Measurements from ENCODE around the gene IFNAR1.
A peak's percentile ranks its signal among the peaks of the same experiment; 100 is the strongest.

Gene IFNAR1

DNA sequence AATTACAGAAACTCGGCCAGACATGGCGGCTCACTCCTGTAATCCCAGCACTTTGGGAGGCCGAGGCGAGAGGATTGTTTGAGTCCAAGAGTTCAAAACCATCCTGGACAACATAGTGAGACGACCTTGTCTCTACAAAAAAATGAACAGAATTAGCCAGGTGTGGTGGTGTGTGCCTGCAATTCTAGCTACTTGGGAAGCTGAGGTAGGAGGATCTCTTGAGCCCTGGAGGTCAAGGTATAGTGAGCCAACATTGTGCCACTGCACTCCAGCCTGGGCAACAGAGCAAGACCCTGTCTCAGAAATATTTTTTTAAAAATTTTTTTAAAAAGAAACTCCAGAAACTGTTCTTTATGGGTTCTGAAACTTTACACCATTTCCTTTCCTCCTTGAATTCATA is 40.1 kb downstream of the IFNAR1 start:
- no peak overlapping the region for H2AFZ ChIP-seq (ENCODE audit: low read length)
- no peak overlapping the region for H3K4me2 ChIP-seq (ENCODE audit: low read length)
- peaks cover 12% of the 10 kb centered on the region for H3K9me3 ChIP-seq (ENCODE audit: low read length)
- peaks cover 49% of the 10 kb centered on the region for H3K4me1 ChIP-seq (ENCODE audit: insufficient read depth, low read length, severe bottlenecking)
- H3K27ac ChIP-seq (ENCODE audit: low read depth, low read length, poor library complexity, severe bottlenecking), result peak overlapping the region; percentile 83
- H3K79me2 ChIP-seq (ENCODE audit: insufficient read depth, low read length), result no peaks in the 10 kb centered on the region
- H3K9ac ChIP-seq (ENCODE audit: low read length), result no peak overlapping the region; the same call in 1 of the 2 replicates
- H4K20me1 ChIP-seq (ENCODE audit: insufficient read depth, low read length), result no peaks in the 10 kb centered on the region
- no peaks in the 10 kb centered on the region for H3K27me3 ChIP-seq (ENCODE audit: insufficient read depth, low read length)
- H3K4me3 ChIP-seq (ENCODE audit: low read depth, low read length, poor library complexity, severe bottlenecking), result no peak overlapping the region
- H3K9me2 ChIP-seq (ENCODE audit: low read depth, low read length), result no peaks in the 10 kb centered on the region
- H3K36me3 ChIP-seq (ENCODE audit: insufficient read depth, low read length), result no peaks in the 10 kb centered on the region
- H3F3A ChIP-seq (ENCODE audit: insufficient read depth, low read length), result 0 out of 2 replicates have a peak, but pooled peaks cover 4% of the 10 kb centered on the region
- no peak for TF ChIP-seq EZH2 (IDR thresholded peaks at IDR 0.05; ENCODE audit: borderline replicate concordance, low read length)
- TF ChIP-seq, protein P1, sequence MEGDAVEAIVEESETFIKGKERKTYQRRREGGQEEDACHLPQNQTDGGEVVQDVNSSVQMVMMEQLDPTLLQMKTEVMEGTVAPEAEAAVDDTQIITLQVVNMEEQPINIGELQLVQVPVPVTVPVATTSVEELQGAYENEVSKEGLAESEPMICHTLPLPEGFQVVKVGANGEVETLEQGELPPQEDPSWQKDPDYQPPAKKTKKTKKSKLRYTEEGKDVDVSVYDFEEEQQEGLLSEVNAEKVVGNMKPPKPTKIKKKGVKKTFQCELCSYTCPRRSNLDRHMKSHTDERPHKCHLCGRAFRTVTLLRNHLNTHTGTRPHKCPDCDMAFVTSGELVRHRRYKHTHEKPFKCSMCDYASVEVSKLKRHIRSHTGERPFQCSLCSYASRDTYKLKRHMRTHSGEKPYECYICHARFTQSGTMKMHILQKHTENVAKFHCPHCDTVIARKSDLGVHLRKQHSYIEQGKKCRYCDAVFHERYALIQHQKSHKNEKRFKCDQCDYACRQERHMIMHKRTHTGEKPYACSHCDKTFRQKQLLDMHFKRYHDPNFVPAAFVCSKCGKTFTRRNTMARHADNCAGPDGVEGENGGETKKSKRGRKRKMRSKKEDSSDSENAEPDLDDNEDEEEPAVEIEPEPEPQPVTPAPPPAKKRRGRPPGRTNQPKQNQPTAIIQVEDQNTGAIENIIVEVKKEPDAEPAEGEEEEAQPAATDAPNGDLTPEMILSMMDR (IDR thresholded peaks at IDR 0.05; ENCODE audit: low read length), result no peak

DNA sequence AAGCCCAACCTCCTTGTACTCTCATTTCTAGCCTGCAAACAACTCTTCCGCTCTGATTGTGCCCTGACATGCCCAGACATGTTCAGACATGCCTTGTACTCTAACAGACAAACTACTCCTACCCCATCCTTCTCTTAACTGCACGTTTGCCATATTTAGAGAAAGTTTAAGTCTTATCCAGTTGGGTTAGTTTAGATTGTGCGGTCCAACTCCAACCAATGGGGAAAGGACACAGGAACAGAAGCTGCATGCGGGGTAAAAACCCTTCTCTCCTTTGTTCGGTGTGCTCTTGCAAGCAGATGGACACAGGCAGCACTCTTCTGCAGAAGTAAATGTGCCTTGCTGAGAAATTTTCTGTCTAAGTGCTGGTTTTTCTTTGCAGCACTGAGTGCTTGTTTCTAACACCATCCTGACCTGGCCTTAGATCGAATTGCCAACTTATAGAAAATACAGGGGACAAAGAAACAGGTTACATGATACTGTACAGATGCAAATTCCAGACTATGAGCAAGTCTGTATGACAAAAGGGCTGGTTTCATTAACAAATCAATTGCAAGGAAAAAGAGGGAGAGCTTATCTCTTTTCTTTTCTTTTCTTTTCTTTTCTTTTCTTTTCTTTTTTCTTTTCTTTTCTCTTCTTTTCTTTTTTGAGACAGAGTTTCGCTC is 42.7 kb downstream of the IFNAR1 start:
- Histone ChIP-seq H3F3A (ENCODE audit: insufficient read depth, low read length) (0 out of 2 replicates have a peak, but pooled peaks cover 4% of the 10 kb centered on the region), H3K4me1 (ENCODE audit: insufficient read depth, low read length, severe bottlenecking) (peaks cover 41% of the 10 kb centered on the region), H3K27ac (ENCODE audit: low read depth, low read length, poor library complexity, severe bottlenecking) (peak overlapping the region; percentile 50), H3K9ac (ENCODE audit: low read length) (no peak overlapping the region), H4K20me1 (ENCODE audit: insufficient read depth, low read length) (no peaks in the 10 kb centered on the region), H3K36me3 (ENCODE audit: insufficient read depth, low read length) (no peaks in the 10 kb centered on the region), H3K4me3 (ENCODE audit: low read depth, low read length, poor library complexity, severe bottlenecking) (no peak overlapping the region), H3K9me2 (ENCODE audit: low read depth, low read length) (no peaks in the 10 kb centered on the region), H3K27me3 (ENCODE audit: insufficient read depth, low read length) (no peaks in the 10 kb centered on the region), H3K9me3 (ENCODE audit: low read length) (peaks cover 12% of the 10 kb centered on the region), H2AFZ (ENCODE audit: low read length) (no peak overlapping the region), H3K4me2 (ENCODE audit: low read length) (no peak overlapping the region), H3K79me2 (ENCODE audit: insufficient read depth, low read length) (no peaks in the 10 kb centered on the region)
- TF ChIP-seq, protein P1 (IDR thresholded peaks at IDR 0.05; ENCODE audit: low read length), result no peak
- TF ChIP-seq EZH2 (IDR thresholded peaks at IDR 0.05; ENCODE audit: borderline replicate concordance, low read length), result no peak

DNA sequence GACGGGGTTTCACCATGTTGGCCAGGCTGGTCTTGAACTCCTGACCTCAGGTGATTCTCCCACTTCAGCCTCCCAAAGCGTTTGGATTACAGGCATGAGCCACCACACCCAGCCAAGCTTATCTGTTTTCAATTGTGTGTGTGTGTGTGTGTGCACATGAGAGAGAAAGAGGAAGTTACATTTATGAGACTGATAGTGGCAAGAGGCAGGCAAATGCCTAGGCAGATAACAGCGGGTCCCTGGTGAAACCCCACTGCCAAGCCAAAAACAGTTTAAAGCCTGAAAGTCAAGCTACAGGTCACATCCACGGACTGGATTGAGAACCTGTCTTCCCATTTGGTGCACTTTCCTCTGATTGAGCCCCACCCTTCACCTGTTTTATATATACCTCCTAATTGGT is 43.4 kb downstream of the IFNAR1 start:
- Histone ChIP-seq H2AFZ (ENCODE audit: low read length) (no peak overlapping the region), H4K20me1 (ENCODE audit: insufficient read depth, low read length) (no peaks in the 10 kb centered on the region), H3F3A (ENCODE audit: insufficient read depth, low read length) (0 out of 2 replicates have a peak, but pooled peaks cover 4% of the 10 kb centered on the region), H3K9me3 (ENCODE audit: low read length) (peaks cover 12% of the 10 kb centered on the region), H3K4me3 (ENCODE audit: low read depth, low read length, poor library complexity, severe bottlenecking) (no peak overlapping the region), H3K79me2 (ENCODE audit: insufficient read depth, low read length) (no peaks in the 10 kb centered on the region), H3K36me3 (ENCODE audit: insufficient read depth, low read length) (no peaks in the 10 kb centered on the region), H3K27me3 (ENCODE audit: insufficient read depth, low read length) (no peaks in the 10 kb centered on the region), H3K4me2 (ENCODE audit: low read length) (no peak overlapping the region), H3K27ac (ENCODE audit: low read depth, low read length, poor library complexity, severe bottlenecking) (peak overlapping the region; percentile 32), H3K9me2 (ENCODE audit: low read depth, low read length) (no peaks in the 10 kb centered on the region), H3K9ac (ENCODE audit: low read length) (no peak overlapping the region), H3K4me1 (ENCODE audit: insufficient read depth, low read length, severe bottlenecking) (peaks cover 38% of the 10 kb centered on the region)
- TF ChIP-seq, protein P1 (IDR thresholded peaks at IDR 0.05; ENCODE audit: low read length), result no peak
- TF ChIP-seq EZH2 (IDR thresholded peaks at IDR 0.05; ENCODE audit: borderline replicate concordance, low read length), result no peak

Data from OCI-LY1 (cell line).